Stimulated activated CD4-positive, alpha-beta T cell treated with anti-CD3 and anti-CD28 coated beads, Interleukin-4, amount 100 ng/mL, for 1 hour (primary cell): Measurements from ENCODE around the gene RYK.
"Not testable (repeated sequence)": the region's sequence is repeated elsewhere in the genome, so short reads cannot be mapped to it uniquely, and the experiment has no call there.

Source experiments
- DNase-seq: peaks from one replicate; pipeline ENCODE4 v3.0.0-alpha.2; 2020

RYK gene

GRCh38 chr3:134250717-134251220 is at the start of gene RYK:
RYK (minus strand) TSS chr3:134250859; CDS start chr3:134250654, 205 bp downstream.
- peak; percentile 74 for DNase-seq

GRCh38 chr3:134299888-134300206 is 49.2 kb upstream of the RYK start:
- no peak for DNase-seq

- DNase-seq = no peak
Observed at GRCh38 chr3:134299185-134299887, 48.7 kb upstream of the RYK start.

GRCh38 chr3:134298249-134298648 is 47.6 kb upstream of the RYK start:
- no peak for DNase-seq

GRCh38 chr3:134296616-134297015 is 46.0 kb upstream of the RYK start:
- DNase-seq = no peak

GRCh38 chr3:134295930-134296329 is 45.3 kb upstream of the RYK start:
- DNase-seq = no peak

- DNase-seq = peak; percentile 18
Observed at GRCh38 chr3:134294302-134295280, 43.9 kb upstream of the RYK start.

GRCh38 chr3:134291319-134292254 is 40.9 kb upstream of the RYK start:
- no peak for DNase-seq

- DNase-seq = no peak
Observed at GRCh38 chr3:134287512-134287911, 36.9 kb upstream of the RYK start.

- DNase-seq = no peak
Observed at GRCh38 chr3:134284438-134284837, 33.8 kb upstream of the RYK start.

- no peak for DNase-seq
Observed at GRCh38 chr3:134282659-134283047, 32.0 kb upstream of the RYK start.

- no peak for DNase-seq
Observed at GRCh38 chr3:134281912-134282658, 31.4 kb upstream of the RYK start.

GRCh38 chr3:134279466-134279865 is 28.8 kb upstream of the RYK start:
- no peak for DNase-seq

GRCh38 chr3:134277066-134277660 is 26.5 kb upstream of the RYK start:
- DNase-seq = no peak

- DNase-seq = no peak
Observed at GRCh38 chr3:134276086-134276485, 25.4 kb upstream of the RYK start.

GRCh38 chr3:134275110-134275509 is 24.5 kb upstream of the RYK start:
- DNase-seq = not testable (repeated sequence)

GRCh38 chr3:134274571-134274970 is 23.9 kb upstream of the RYK start:
- DNase-seq = no peak

- DNase-seq = no peak
Observed at GRCh38 chr3:134267996-134268395, 17.3 kb upstream of the RYK start.

- DNase-seq = no peak
Observed at GRCh38 chr3:134260987-134261386, 10.3 kb upstream of the RYK start.

- no peak for DNase-seq
Observed at GRCh38 chr3:134258761-134259347, 8.2 kb upstream of the RYK start.

GRCh38 chr3:134255404-134255803 is 4.7 kb upstream of the RYK start:
- DNase-seq = no peak
